ENCODE results near the gene ARFGAP2.

Gene ARFGAP2

GRCh38 chr11:47176328-47177228 is at the start of gene ARFGAP2:
Gene ARFGAP2, minus strand, starts transcription at chr11:47176879. Its CDS starts 26 bp downstream, at chr11:47176853.
- TF ChIP-seq PKNOX1 (IDR thresholded peaks at IDR 0.05): peak; percentile 93
- TF ChIP-seq HDGF (IDR thresholded peaks at IDR 0.05; ENCODE audit: borderline replicate concordance): peak; percentile 19; the same call in 1 of the 2 replicates
- no peak; the same call in 1 of the 2 replicates for TF ChIP-seq NFRKB (IDR thresholded peaks at IDR 0.05)
- TF ChIP-seq BHLHE40 (IDR thresholded peaks at IDR 0.05; ENCODE audit: borderline replicate concordance): no peak
- DNase-seq (ENCODE audit: extremely low spot score): peak; percentile 99
- CTCF ChIA-PET: interaction anchor here (0.6 to 2.7 kb wide), 2 partner anchors 11 to 270 kb away, joined by 3 to 12 read pairs; no protein-coding TSS in a partner anchor
- POLR2A ChIA-PET: interaction anchor here (0.6 to 2.3 kb wide), 2 partner anchors 13 to 72 kb away, joined by 3 to 18 read pairs; partner anchors contain the start of gene ACP2

GRCh38 chr11:47225552-47226400 is 49.1 kb upstream of the ARFGAP2 start:
- CTCF ChIA-PET: no interaction called here
- POLR2A ChIA-PET: interaction anchor here (1.0 kb wide), 1 partner anchor 12 kb away, joined by 3 read pairs; no protein-coding TSS in a partner anchor
- TF ChIP-seq SUZ12 (IDR thresholded peaks at IDR 0.05): no peak
- no peak for TF ChIP-seq CTBP1 (IDR thresholded peaks at IDR 0.05; ENCODE audit: borderline replicate concordance)
- TF ChIP-seq ARNT (IDR thresholded peaks at IDR 0.05): no peak
- TF ChIP-seq ZNF384 (IDR thresholded peaks at IDR 0.05): no peak
- TF ChIP-seq ELF4 (IDR thresholded peaks at IDR 0.05): no peak
- no peak for TF ChIP-seq L3MBTL2 (conservative IDR thresholded peaks at IDR 0.05)
- no peak for TF ChIP-seq HDGF (IDR thresholded peaks at IDR 0.05; ENCODE audit: borderline replicate concordance)
- TF ChIP-seq FOXA1 (IDR thresholded peaks at IDR 0.05): no peak
- TF ChIP-seq BHLHE40 (IDR thresholded peaks at IDR 0.05; ENCODE audit: borderline replicate concordance): no peak
- TF ChIP-seq SP1 (IDR thresholded peaks at IDR 0.05): no peak
- TF ChIP-seq FOXM1 (IDR thresholded peaks at IDR 0.05; ENCODE audit: borderline replicate concordance): no peak
- DNase-seq (ENCODE audit: extremely low spot score): no peak

- POLR2A ChIA-PET: no interaction called here
- CTCF ChIA-PET: no interaction called here
- TF ChIP-seq L3MBTL2 (conservative IDR thresholded peaks at IDR 0.05) (no peak), FOXK2 (IDR thresholded peaks at IDR 0.05) (no peak), SUZ12 (IDR thresholded peaks at IDR 0.05) (no peak), PKNOX1 (IDR thresholded peaks at IDR 0.05) (no peak), ARNT (IDR thresholded peaks at IDR 0.05) (no peak), BHLHE40 (IDR thresholded peaks at IDR 0.05; ENCODE audit: borderline replicate concordance) (no peak), LEF1 (IDR thresholded peaks at IDR 0.05; ENCODE audit: borderline replicate concordance) (no peak), FOXA1 (IDR thresholded peaks at IDR 0.05) (no peak), CTBP1 (IDR thresholded peaks at IDR 0.05; ENCODE audit: borderline replicate concordance) (no peak), TARDBP (IDR thresholded peaks at IDR 0.05) (no peak), HDGF (IDR thresholded peaks at IDR 0.05; ENCODE audit: borderline replicate concordance) (no peak), ZNF384 (IDR thresholded peaks at IDR 0.05) (no peak), FOXM1 (IDR thresholded peaks at IDR 0.05; ENCODE audit: borderline replicate concordance) (no peak), NFRKB (IDR thresholded peaks at IDR 0.05) (no peak), ELF4 (IDR thresholded peaks at IDR 0.05) (no peak), SP1 (IDR thresholded peaks at IDR 0.05) (no peak)
- no peak for DNase-seq (ENCODE audit: extremely low spot score)
These were observed 46.0 kb upstream of the ARFGAP2 start for GRCh38 chr11:47222696-47223095.

- TF ChIP-seq BHLHE40 (IDR thresholded peaks at IDR 0.05; ENCODE audit: borderline replicate concordance) (no peak), ARNT (IDR thresholded peaks at IDR 0.05) (no peak), SUZ12 (IDR thresholded peaks at IDR 0.05) (no peak), CTBP1 (IDR thresholded peaks at IDR 0.05; ENCODE audit: borderline replicate concordance) (no peak), FOXA1 (IDR thresholded peaks at IDR 0.05) (no peak), SP1 (IDR thresholded peaks at IDR 0.05) (no peak), PKNOX1 (IDR thresholded peaks at IDR 0.05) (no peak), ZNF384 (IDR thresholded peaks at IDR 0.05) (no peak), NFRKB (IDR thresholded peaks at IDR 0.05) (no peak), ELF4 (IDR thresholded peaks at IDR 0.05) (no peak), TARDBP (IDR thresholded peaks at IDR 0.05) (no peak), FOXM1 (IDR thresholded peaks at IDR 0.05; ENCODE audit: borderline replicate concordance) (no peak)
- CTCF ChIA-PET: interaction anchor here (0.7 kb wide), 1 partner anchor 14 kb away, joined by 3 read pairs; no protein-coding TSS in a partner anchor
- DNase-seq (ENCODE audit: extremely low spot score): no peak
- POLR2A ChIA-PET: interaction anchor here (1.1 to 1.2 kb wide), 2 partner anchors 14 to 35 kb away, joined by 3 to 4 read pairs; no protein-coding TSS in a partner anchor
These were observed 43.7 kb upstream of the ARFGAP2 start for GRCh38 chr11:47220401-47220821.

GRCh38 chr11:47216121-47216798 is 39.6 kb upstream of the ARFGAP2 start:
- CTCF ChIA-PET: interaction anchor here (1.4 kb wide), 1 partner anchor 139 kb away, joined by 4 read pairs; no protein-coding TSS in a partner anchor
- POLR2A ChIA-PET: interaction anchor here (0.7 to 3.6 kb wide), 10 partner anchors 13 to 139 kb away, joined by 3 to 60 read pairs (median 8); partner anchors contain the start of genes ACP2, MADD, NR1H3 and PACSIN3
- TF ChIP-seq BHLHE40 (IDR thresholded peaks at IDR 0.05; ENCODE audit: borderline replicate concordance) (no peak), HDGF (IDR thresholded peaks at IDR 0.05; ENCODE audit: borderline replicate concordance) (no peak), FOXM1 (IDR thresholded peaks at IDR 0.05; ENCODE audit: borderline replicate concordance) (no peak), L3MBTL2 (conservative IDR thresholded peaks at IDR 0.05) (no peak), TARDBP (IDR thresholded peaks at IDR 0.05) (no peak)
- no peak for DNase-seq (ENCODE audit: extremely low spot score)

Measured in HEK293T (cell line).